GM18505 (cell line): ENCODE data around the gene MT1M.

Experiments
- ATAC-seq: cut with Tn5 transposase; IDR thresholded peaks from one replicate; pipeline ENCODE4 v1.9.1; 2021; ENCODE audit not compliant: unreplicated experiment
- POLR2A ChIP-seq: IDR thresholded peaks from 4 replicates; pipeline ENCODE4 v1.6.1; 2011; ENCODE audit warnings: borderline replicate concordance; ENCODE audit not compliant: insufficient read depth, insufficient read length; ENCODE audit errors: extremely low read depth

MT1M gene

DNA sequence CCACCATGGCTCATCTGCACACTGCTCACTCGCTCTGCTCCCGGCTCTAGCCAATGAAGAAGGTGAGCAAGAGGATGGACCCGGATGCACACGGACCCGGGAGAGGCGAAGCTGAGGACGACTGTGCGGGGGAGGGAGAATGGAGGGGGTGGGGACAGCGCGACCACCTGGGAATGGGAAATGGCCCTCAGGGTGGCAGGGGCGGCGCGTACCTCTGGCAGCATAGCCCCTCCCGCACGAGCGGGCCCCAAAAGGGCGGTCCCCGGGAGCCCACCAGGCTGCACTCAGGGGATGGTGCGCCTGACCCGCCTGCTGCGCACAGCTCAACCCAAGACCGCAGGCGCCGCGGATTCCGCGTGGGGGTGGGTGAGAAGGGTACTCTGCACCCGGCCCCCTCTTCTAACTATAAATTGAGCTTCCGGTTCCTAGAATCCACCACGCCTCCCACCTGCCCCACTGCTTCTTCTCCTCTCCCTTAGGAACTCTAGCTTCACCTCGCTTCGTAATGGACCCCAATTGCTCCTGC, 43.3 kb downstream of the MT1M start:
- TF ChIP-seq POLR2A = no peak
- ATAC-seq = no peak

DNA sequence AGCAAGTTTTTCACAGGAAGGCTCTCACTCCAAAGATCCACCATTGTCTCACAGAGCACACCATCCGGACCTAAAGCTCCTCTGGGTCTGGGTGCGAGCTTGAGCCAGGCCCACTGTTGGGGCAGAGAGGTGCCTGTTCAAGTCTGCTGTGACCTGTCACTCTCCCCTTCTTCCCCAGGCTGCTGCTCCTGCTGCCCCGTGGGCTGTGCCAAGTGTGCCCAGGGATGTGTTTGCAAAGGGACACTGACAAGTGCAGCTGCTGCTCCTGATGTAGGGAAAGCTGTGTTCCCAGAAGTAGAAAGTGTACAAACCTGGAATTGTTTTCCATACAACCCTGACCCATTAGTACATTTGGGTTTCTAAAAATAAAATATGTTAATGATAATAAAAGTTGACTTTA, 45.0 kb downstream of the MT1M start:
- ATAC-seq = no peak
- TF ChIP-seq POLR2A = no peak

DNA sequence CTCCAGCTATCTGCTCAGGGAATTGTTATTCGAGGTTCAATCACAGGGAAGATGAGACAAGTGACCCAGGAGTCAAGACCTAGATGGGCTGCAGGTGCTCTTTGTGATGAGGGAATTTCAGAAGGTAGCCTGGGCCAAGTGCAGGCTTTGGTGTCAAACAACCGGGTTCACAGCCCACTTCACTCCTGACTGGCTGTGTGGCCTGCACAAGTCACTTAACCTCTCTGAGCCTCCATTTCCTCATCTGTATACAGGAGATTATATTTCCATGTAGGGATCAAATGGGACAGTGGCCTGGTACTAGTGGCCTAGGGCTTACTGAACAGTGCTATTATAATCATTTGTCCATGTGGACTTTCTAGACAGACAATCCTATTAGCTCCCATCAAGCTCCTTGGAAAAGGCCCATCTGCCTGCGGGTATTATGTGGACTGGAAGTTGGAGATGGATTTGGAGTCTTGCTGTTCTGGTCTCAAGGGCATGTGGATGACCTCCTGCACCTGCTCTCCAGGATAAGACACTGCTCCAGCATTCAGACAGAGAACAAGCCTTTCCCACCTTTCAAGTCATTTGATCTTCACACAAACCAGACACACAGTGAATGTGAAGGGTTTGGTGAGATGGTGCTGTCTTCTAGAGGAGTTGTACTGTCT, 46.7 kb downstream of the MT1M start:
- ATAC-seq = no peak
- TF ChIP-seq POLR2A = no peak

DNA sequence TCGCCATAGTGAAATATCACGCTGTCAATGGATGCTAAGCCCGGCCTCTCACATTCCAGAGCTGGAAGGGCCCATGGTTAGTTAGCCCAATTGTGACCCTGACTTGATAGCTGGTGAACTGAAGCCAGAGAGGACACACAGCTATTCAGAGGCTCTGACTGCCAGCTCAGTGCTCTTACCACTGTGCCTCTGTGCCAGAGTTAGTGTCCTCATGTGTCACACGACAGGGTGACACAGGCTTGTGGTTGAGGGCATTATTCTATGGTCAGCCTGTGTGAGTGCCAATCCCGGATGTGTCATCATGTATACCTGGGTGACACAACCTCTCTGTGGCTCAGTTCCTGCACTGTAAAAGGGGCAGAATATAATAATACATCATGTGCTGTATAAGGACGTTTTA, 47.4 kb downstream of the MT1M start:
- TF ChIP-seq POLR2A = no peak
- no peak for ATAC-seq

DNA sequence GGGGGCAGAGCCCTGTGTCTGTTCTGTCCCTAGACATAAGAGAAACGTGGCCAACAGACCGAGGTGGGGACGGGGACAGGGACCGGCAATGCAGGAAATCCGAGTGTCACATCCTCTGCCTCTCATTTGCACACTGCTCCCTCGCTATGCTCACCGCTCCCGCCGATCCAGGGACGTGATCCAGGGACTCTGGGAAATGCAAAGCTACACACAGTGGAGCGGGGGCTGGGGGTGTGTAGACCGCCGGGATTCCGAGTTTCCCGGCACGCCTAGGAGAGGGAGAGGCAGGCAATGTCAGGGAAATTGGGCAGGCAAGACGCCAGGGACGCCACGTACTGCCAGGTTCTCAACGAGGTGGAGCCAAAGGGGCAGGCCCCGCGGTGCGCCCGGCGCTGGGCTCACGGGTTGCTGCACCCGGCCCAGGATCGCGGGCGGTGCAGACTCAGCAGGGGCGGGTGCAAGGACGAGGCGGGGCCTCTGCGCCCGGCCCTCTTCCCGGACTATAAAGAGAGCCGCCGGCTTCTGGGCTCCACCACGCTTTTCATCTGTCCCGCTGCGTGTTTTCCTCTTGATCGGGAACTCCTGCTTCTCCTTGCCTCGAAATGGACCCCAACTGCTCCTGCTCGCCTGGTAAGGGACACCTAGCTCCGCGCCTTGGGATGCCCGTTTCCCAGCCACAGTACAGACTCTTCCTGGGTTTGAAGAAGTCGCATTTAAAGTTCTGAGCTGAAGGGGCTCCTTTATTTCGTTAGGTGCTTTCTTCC, 49.7 kb downstream of the MT1M start, which contains the start of gene MT1X:
TSS of gene MT1X (plus strand) at position 532 of the 764 bp plus-strand sequence. CDS start at position 603, 71 bp downstream.
- peak; percentile 85 for TF ChIP-seq POLR2A
- ATAC-seq = peak; percentile 97

DNA sequence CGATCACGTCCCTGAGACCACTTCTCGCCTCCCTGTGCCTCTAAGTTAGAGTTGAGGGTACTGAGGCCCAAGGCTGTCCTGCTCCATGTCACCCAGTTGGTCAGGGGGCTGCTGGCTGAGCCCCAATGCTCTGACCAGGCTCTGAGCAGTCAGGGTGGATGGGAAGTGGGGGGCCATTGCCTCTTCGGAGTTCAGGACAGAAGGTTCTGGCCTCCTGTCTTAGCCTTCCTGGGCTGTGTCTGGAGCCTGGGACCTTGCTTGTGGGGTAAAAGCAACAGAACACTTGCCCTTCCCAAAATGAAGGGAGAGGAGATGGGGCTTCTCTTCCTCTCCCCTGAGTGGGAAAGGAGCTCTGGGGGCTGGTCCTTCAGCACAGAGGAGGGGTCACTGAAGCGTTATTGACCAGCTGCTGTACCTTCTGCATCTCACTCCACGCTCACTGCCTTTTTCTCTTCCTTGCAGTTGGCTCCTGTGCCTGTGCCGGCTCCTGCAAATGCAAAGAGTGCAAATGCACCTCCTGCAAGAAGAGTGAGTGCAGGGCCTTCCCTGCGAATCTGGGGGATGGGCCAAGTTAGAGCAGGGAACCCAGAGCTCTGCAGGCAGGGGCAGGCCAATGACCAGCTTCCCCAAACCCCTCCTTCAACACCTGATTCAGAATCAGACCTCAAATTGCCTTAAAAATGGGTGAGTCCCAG, 50.4 kb downstream of the MT1M start:
- no peak for TF ChIP-seq POLR2A
- ATAC-seq = peak; percentile 12
